Keratinocyte (primary cell): ENCODE data around the gene CLIP2.

Experiments used
- CTCF ChIP-seq, 3 experiments: IDR thresholded peaks in 1 of 3; conservative IDR thresholded peaks in 1 of 3; optimal IDR thresholded peaks in 1 of 3; 2 replicates in 2 of 3; 3 replicates in 1 of 3; pipeline versions ENCODE3 to v1.5.1; 2011; ENCODE audit warnings: low read length in 3 of 3, mild to moderate bottlenecking in 3 of 3, moderate library complexity in 2 of 3, control low read depth in 1 of 3, inconsistent platforms in 1 of 3; ENCODE audit not compliant: insufficient read depth in 2 of 3; ENCODE audit errors: extremely low read depth in 1 of 3
- EZH2 ChIP-seq: IDR thresholded peaks from one replicate; pipeline ENCODE4 v1.6.1; 2012; ENCODE audit warnings: inconsistent platforms, mild to moderate bottlenecking, low read length, moderate library complexity

- TF ChIP-seq CTCF (optimal IDR thresholded peaks at IDR 0.05 in 1 of 3, IDR thresholded peaks at IDR 0.05 in 1 of 3, conservative IDR thresholded peaks at IDR 0.05 in 1 of 3; ENCODE audit: extremely low read depth in 1 of 3, insufficient read depth in 2 of 3, low read length in 3 of 3) (no peak), EZH2 (no peak)
These were observed 17.0 kb downstream of the CLIP2 start for GRCh38 chr7:74306004-74306729.
